Mesendoderm (in vitro differentiated cells): Measurements from ENCODE around the gene RNU5B-1.
A peak's percentile ranks its signal among the peaks of the same experiment; 100 is the strongest.

Experiments used
- DNase-seq: peaks from one replicate; pipeline ENCODE4 v3.0.0; 2013
- H2AK5ac ChIP-seq: 2 replicates; pipeline ENCODE4 v1.6.1; 2013; ENCODE audit warnings: low read length, inconsistent platforms
- H2BK120ac ChIP-seq: 2 replicates; pipeline ENCODE4 v1.6.1; 2013; ENCODE audit warnings: low read depth, mild to moderate bottlenecking, low read length, moderate library complexity, mixed read lengths
- H2BK15ac ChIP-seq: replicated peaks from 2 replicates; pipeline ENCODE4 v1.6.1; 2013; ENCODE audit warnings: low read depth, mild to moderate bottlenecking, moderate library complexity
- H2BK5ac ChIP-seq: 2 replicates; pipeline ENCODE4 v1.6.1; 2013; ENCODE audit warnings: low read length, inconsistent platforms
- H3K18ac ChIP-seq: 2 replicates; pipeline ENCODE4 v1.6.1; 2013; ENCODE audit warnings: mild to moderate bottlenecking, low read length, mixed read lengths
- H3K23ac ChIP-seq: one replicate; pipeline ENCODE4 v1.6.1; 2013; ENCODE audit warnings: low read length
- H3K27ac ChIP-seq: 2 replicates; pipeline ENCODE4 v1.5.1; 2013; ENCODE audit warnings: low read depth, mild to moderate bottlenecking, inconsistent platforms, low read length, moderate library complexity
- H3K27me3 ChIP-seq: 2 replicates; pipeline ENCODE4 v1.6.1; 2013; ENCODE audit warnings: low read length, control low read depth, mild to moderate bottlenecking, inconsistent platforms; ENCODE audit not compliant: insufficient read depth, poor library complexity
- H3K36me3 ChIP-seq: 2 replicates; pipeline ENCODE4 v1.6.1; 2013; ENCODE audit warnings: low read length, inconsistent platforms; ENCODE audit not compliant: control insufficient read depth, insufficient read depth
- H3K4ac ChIP-seq: one replicate; pipeline ENCODE4 v1.6.1; 2013; ENCODE audit warnings: low read depth, mild to moderate bottlenecking, low read length, moderate library complexity
- H3K4me1 ChIP-seq: 2 replicates; pipeline ENCODE4 v1.6.1; 2013; ENCODE audit warnings: low read depth, low read length, inconsistent platforms; ENCODE audit not compliant: control insufficient read depth
- H3K4me2 ChIP-seq: 2 replicates; pipeline ENCODE4 v1.6.1; 2013; ENCODE audit warnings: low read length
- H3K4me3 ChIP-seq: 2 replicates; pipeline ENCODE4 v1.5.1; 2013; ENCODE audit warnings: mild to moderate bottlenecking, low read length
- H3K56ac ChIP-seq: one replicate; pipeline ENCODE4 v1.6.1; 2013; ENCODE audit warnings: low read length
- H3K79me1 ChIP-seq: 2 replicates; pipeline ENCODE4 v1.6.1; 2013; ENCODE audit warnings: low read length, inconsistent platforms
- H3K79me2 ChIP-seq: 2 replicates; pipeline ENCODE4 v1.6.1; 2013; ENCODE audit warnings: mild to moderate bottlenecking, low read length; ENCODE audit not compliant: control insufficient read depth, insufficient read depth
- H3K9ac ChIP-seq: 2 replicates; pipeline ENCODE4 v1.6.1; 2013; ENCODE audit warnings: low read length, inconsistent platforms
- H4K5ac ChIP-seq: one replicate; pipeline ENCODE4 v1.6.1; 2013; ENCODE audit warnings: low read length
- H4K8ac ChIP-seq: one replicate; pipeline ENCODE4 v1.6.1; 2013; ENCODE audit warnings: low read depth, mild to moderate bottlenecking, control low read depth, low read length, moderate library complexity
- WGBS: extraction: QIAGEN DNeasy Blood & Tissue Kit; methylation state at CpG from one replicate; pipeline ENCODE4 v1.1.7; 2013; ENCODE audit warnings: low lambda C conversion rate, missing lambda C conversion rate; ENCODE audit not compliant: insufficient coverage; ENCODE audit errors: extremely low coverage; 5-methylcytosine and 5-hydroxymethylcytosine counted together

Gene RNU5B-1

DNA sequence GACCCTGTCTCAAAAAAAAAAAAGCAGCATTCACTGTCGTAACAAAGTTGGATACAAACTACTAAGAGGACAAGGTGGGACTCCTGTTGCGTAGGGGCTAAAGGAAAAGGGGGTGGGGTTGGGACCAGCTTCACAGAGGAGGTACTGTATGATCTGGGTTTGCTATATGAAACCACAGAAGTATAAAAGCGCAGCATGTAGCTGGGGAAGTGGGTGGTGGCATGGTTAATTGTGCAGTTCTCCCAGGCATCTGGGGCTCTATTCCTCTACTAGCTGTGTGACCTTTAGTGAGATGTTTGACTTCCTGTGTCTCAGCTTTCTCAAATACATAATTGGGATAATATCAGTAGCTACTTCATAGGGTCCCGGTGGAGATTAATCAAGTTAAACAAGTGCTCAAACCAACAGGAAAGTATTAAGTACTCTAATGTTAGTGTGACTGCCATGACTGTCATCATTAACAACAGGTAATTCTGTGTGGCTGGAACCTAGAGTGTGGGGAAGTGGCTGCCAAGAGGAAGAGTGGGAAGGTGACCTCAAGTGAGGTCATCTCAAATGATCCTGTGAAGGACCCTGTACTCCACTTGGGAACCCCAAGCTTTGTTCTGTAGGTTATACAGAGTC is 29.3 kb upstream of the RNU5B-1 start:
- no peak overlapping the region for H3K4ac ChIP-seq
- H3K27me3 ChIP-seq, result no peaks in the 10 kb centered on the region
- H2BK120ac ChIP-seq, result no peak overlapping the region
- no peak for DNase-seq
- no peak overlapping the region for H3K18ac ChIP-seq
- H2BK5ac ChIP-seq, result no peak overlapping the region
- H4K8ac ChIP-seq, result no peak overlapping the region
- no CpG with 5 or more reads among the region's 4 CpGs for WGBS
- H4K5ac ChIP-seq, result no peak overlapping the region
- no peak overlapping the region for H3K23ac ChIP-seq
- H3K56ac ChIP-seq, result no peak overlapping the region
- H3K9ac ChIP-seq, result no peak overlapping the region
- H3K36me3 ChIP-seq, result no peaks in the 10 kb centered on the region
- H3K4me3 ChIP-seq, result no peak overlapping the region
- peaks cover 2% of the 10 kb centered on the region for H3K4me1 ChIP-seq
- no peaks in the 10 kb centered on the region for H3K79me2 ChIP-seq
- H3K79me1 ChIP-seq, result no peaks in the 10 kb centered on the region
- H2BK15ac ChIP-seq, result no peak overlapping the region
- H3K4me2 ChIP-seq, result no peak overlapping the region
- H3K27ac ChIP-seq, result no peak overlapping the region
- H2AK5ac ChIP-seq, result no peak overlapping the region

DNA sequence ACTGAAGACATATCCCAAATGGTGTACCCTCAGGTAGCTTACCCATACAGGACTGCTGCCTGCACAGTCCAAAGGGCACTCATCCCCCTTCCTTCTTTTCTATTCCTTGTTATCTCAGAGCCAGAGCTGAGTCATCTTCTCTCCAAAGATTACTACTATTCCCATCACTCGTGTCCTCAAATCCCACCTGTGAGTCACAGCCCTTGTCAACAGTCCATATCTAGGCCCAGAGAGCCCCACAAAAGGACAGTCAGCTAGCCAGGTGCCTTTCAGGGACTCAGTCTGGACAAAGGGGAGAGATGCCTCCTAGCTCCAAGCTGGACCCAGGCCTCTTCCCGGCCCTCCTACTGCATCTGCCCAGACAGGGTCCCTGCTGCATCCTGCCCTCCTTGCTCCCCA is 28.8 kb upstream of the RNU5B-1 start:
- Histone ChIP-seq H3K36me3 (no peaks in the 10 kb centered on the region), H3K4me2 (no peak overlapping the region), H4K8ac (no peak overlapping the region), H3K79me1 (no peaks in the 10 kb centered on the region), H4K5ac (no peak overlapping the region), H3K18ac (no peak overlapping the region), H3K4me1 (peaks cover under 1% of the 10 kb centered on the region), H2AK5ac (no peak overlapping the region), H3K56ac (no peak overlapping the region), H3K4ac (no peak overlapping the region), H2BK120ac (no peak overlapping the region), H3K23ac (no peak overlapping the region), H3K79me2 (no peaks in the 10 kb centered on the region), H2BK15ac (no peak overlapping the region), H3K27me3 (no peaks in the 10 kb centered on the region), H2BK5ac (no peak overlapping the region), H3K27ac (no peak overlapping the region), H3K4me3 (no peak overlapping the region), H3K9ac (no peak overlapping the region)
- no peak for DNase-seq
- WGBS, result no CpG with 5 or more reads among the region's 2 CpGs

DNA sequence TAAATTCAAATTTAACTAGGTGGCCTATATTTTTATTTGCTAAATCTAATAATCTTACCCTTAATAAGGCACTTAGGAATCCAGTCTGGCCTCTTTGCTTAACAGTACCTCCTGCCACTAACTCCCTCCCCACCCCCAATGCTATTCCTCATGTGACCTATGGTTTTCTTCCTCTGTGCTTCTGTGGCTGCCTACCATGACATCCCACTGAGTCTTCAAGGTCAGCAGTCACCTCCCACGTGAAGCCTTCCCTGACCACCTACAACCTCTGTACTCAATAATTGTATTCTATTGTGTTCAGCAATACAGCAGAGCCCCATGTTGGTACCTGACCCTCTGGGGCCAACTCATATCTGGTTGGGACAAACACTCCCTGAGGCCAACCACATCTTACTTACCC is 27.5 kb upstream of the RNU5B-1 start:
- Histone ChIP-seq H3K4me3 (no peak overlapping the region), H3K79me2 (no peaks in the 10 kb centered on the region), H3K56ac (no peak overlapping the region), H2AK5ac (no peak overlapping the region), H4K8ac (no peak overlapping the region), H2BK120ac (no peak overlapping the region), H3K4ac (no peak overlapping the region), H3K9ac (no peak overlapping the region), H3K18ac (no peak overlapping the region), H3K36me3 (no peaks in the 10 kb centered on the region), H3K4me1 (no peaks in the 10 kb centered on the region), H2BK5ac (no peak overlapping the region), H3K79me1 (no peaks in the 10 kb centered on the region), H3K27ac (no peak overlapping the region), H2BK15ac (no peak overlapping the region), H4K5ac (no peak overlapping the region), H3K4me2 (no peak overlapping the region), H3K23ac (no peak overlapping the region), H3K27me3 (no peaks in the 10 kb centered on the region)
- DNase-seq, result no peak
- no CpG with 5 or more reads among the region's 1 CpG for WGBS

DNA sequence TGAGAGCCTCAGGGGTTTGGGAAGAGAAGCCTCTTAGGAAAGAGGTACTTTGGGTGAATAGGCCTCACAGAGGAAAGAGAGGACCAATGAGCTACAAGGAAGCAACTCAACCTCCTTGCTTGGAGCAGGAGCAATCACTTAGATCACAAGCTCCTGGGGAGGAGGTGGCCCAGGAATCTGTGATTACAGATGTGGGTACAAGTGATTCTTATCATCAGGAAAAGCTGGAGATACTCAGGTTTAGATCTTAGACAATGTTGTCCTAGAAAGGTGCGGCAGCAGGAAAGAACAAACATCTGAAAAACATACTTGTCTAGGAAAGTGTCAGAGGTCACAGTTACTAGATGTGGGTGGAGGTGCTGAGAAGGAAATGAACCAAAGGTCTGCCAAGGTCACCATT is 26.0 kb upstream of the RNU5B-1 start:
- no CpG with 5 or more reads among the region's 1 CpG for WGBS
- Histone ChIP-seq H3K4me3 (no peak overlapping the region), H3K27me3 (no peaks in the 10 kb centered on the region), H3K79me2 (no peaks in the 10 kb centered on the region), H3K4me2 (no peak overlapping the region), H3K4me1 (no peaks in the 10 kb centered on the region), H3K36me3 (no peaks in the 10 kb centered on the region), H3K79me1 (no peaks in the 10 kb centered on the region), H4K8ac (no peak overlapping the region), H3K4ac (no peak overlapping the region), H3K23ac (no peak overlapping the region), H2BK15ac (no peak overlapping the region), H3K9ac (no peak overlapping the region), H4K5ac (no peak overlapping the region), H3K56ac (no peak overlapping the region), H3K18ac (no peak overlapping the region), H2BK120ac (no peak overlapping the region), H2AK5ac (no peak overlapping the region), H2BK5ac (no peak overlapping the region), H3K27ac (no peak overlapping the region)
- peak; percentile 47 for DNase-seq

DNA sequence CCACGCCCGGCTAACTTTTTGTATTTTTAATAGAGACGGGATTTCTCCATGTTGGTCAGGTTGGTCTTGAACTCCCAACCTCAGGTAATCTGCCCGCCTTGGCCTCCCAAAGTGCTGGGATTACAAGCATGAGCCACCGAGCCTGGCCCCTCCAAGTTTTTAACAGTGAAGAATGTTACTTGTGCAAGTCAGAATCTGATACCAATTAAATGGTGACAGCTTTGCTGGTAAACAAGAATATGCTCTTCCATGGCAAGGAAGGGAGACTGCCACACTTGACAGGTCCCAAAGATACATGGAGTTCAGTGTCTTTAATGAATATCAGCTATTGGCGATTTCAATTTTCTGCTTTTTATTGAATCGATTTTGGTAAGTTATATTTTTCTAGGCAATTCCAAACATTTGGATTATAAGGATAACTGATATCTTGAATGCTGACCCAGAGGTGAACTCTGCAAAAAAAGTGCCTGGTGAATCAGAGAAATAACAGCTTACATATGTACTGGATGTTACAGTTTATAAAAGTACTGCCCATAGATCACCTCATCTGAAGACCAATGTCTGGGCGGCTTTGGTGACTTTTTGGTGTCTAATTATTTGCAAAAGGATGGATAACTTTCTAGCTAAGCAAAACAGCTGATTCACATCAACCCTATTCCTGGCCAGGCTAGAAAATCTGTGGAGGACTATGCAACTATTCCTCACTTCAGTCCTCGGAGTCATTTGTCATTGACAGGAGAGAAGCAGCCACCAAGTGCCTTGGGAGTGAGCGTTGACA is 19.0 kb upstream of the RNU5B-1 start:
- no peak overlapping the region for H3K4me3 ChIP-seq
- H3K4ac ChIP-seq, result no peak overlapping the region
- H3K23ac ChIP-seq, result no peak overlapping the region
- H3K4me2 ChIP-seq, result peak overlapping the region; percentile 47
- no peak overlapping the region for H2BK5ac ChIP-seq
- no peak overlapping the region for H3K27ac ChIP-seq
- WGBS, result no CpG with 5 or more reads among the region's 10 CpGs
- no peak overlapping the region for H2BK15ac ChIP-seq
- H3K79me1 ChIP-seq, result no peaks in the 10 kb centered on the region
- peaks cover 6% of the 10 kb centered on the region for H3K4me1 ChIP-seq
- H3K18ac ChIP-seq, result no peak overlapping the region
- DNase-seq, result no peak
- no peak overlapping the region for H4K5ac ChIP-seq
- no peaks in the 10 kb centered on the region for H3K79me2 ChIP-seq
- H4K8ac ChIP-seq, result no peak overlapping the region
- H2BK120ac ChIP-seq, result no peak overlapping the region
- no peak overlapping the region for H2AK5ac ChIP-seq
- peak overlapping the region; percentile 90 for H3K9ac ChIP-seq
- no peaks in the 10 kb centered on the region for H3K27me3 ChIP-seq
- no peaks in the 10 kb centered on the region for H3K36me3 ChIP-seq
- H3K56ac ChIP-seq, result peak overlapping the region; percentile 96
